Stimulated activated naive CD4-positive, alpha-beta T cell (primary cell): Measurements from ENCODE around the gene SNX19.
A peak's percentile ranks its signal among the peaks of the same experiment; 100 is the strongest.
"Not testable (repeated sequence)": the region's sequence is repeated elsewhere in the genome, so short reads cannot be mapped to it uniquely, and the experiment has no call there.

Experiments used
- DNase-seq, 6 experiments: peaks; one replicate each; lab custom pipeline; 2025; lab: John Stamatoyannopoulos, UW

SNX19 gene

DNA sequence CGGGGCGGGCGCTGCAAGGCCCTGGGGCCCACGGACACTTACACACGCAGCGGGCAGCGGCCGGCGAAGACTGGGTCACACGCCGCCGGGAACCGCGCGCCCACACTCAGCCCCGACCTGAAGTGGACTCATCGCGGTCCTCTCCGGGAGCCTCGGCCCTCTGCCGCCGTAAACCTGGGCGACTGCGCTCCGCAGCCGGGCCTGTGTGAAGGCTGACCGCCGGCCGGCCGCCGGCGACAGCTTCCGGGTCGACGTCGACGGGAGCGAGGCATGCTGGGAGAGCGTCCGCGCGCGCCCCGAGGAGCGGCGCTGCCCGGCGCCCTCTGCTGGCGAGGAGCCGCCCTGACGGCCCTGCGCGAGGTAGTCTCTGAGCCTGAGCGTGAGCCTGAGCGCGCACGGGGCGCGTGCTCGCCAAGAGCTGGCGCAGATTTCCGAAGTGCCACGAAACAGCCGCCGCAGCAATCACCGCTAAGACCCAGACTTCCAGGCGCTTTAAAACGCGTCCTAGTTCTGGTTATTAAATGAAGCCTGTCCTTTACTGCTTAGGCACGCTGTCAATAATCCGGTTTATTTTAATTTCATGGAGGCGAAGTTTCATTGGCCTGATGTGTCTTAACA lies at the start of gene SNX19:
Gene SNX19 (minus strand): TSS at position 242 of the 618 bp plus-strand sequence. CDS start 540 bp downstream, outside the sequence.
- DNase-seq: peak; percentile 74 to 89 (median 80)

DNA sequence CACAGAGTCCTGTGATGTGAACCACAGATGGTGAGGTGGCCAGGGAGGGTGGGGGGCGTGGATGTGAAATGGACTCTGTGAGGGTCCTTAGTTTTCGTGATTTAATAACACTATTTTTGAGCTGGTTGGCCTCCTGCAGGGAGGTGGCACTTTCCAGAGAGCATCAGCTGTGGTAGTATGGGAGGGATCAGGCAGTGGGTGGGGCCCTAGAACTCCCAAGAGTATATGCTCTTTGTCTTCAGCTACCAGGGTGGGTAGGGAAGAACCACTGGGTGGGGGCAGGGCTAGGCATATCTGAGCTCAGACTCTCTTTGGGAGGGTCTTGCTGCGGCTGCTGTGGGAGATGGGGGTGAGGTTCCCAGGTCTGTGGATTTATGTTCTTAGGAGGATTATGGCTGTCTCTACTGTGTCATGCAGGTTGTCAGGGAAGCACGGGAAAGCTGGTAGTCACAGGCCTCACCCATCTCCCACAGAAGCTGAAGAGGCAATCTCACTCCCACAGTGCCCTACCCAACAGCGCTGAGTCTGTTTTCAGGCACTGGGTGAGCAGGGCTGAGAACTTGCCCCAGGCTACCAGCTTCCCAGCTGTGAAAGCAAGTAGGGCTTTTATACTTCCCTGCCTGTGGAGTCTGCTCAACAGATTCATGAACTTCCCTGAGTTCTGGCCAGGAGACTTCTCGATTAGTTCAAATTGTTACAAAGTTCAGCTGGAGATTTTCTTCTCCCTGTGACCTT lies 47.9 kb upstream of the SNX19 start:
- no peak for DNase-seq

- no peak for DNase-seq
These were observed 31.6 kb upstream of the SNX19 start for GRCh38 chr11:130947889-130948288.

- no peak for DNase-seq
These were observed 31.2 kb upstream of the SNX19 start for GRCh38 chr11:130947481-130947880.

- no peak for DNase-seq
These were observed 30.8 kb upstream of the SNX19 start for GRCh38 chr11:130947058-130947457.

- no peak for DNase-seq
These were observed 29.6 kb upstream of the SNX19 start for GRCh38 chr11:130945896-130946295.

DNA sequence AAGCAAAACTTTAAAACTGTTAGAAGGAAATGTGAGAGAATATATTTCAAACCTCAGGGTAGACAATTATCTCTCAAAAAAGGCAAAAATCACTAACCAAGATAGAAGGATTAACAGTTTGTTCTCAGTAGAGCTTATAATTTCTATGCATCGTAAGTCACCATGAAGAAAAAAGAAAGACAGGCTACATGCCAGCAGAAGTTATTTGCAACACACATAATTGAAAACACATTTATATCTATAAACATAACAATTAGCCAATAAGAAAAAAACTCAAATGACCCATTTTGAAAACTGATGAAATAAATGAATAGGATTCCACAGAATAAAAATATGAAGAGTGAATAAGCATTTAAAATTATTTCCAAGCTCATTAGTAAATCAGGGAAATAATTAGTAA lies 24.4 kb upstream of the SNX19 start:
- DNase-seq: no peak

DNA sequence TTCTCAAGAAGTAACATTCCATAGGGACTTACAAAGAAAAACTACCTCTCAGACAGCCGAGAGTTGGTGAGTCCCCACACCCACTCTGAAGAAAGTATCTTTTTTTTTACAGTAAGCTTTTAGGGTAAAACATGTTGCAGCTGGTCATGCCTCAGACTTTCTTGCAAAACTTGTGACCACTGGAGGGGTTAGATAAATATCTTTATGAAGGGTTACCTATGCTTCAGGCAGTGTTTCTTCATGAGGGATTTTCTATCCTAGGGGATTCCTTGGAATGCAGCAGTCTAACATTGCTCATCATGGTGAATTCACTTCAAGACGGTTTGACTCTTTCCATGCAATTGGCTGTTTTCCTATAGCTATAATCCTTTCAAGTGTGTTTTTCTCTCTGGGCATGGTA lies 20.8 kb upstream of the SNX19 start:
- no peak for DNase-seq

- no peak for DNase-seq
These were observed 15.9 kb upstream of the SNX19 start for GRCh38 chr11:130932086-130932712.

- no peak for DNase-seq
These were observed 8.5 kb upstream of the SNX19 start for GRCh38 chr11:130924750-130925149.

DNA sequence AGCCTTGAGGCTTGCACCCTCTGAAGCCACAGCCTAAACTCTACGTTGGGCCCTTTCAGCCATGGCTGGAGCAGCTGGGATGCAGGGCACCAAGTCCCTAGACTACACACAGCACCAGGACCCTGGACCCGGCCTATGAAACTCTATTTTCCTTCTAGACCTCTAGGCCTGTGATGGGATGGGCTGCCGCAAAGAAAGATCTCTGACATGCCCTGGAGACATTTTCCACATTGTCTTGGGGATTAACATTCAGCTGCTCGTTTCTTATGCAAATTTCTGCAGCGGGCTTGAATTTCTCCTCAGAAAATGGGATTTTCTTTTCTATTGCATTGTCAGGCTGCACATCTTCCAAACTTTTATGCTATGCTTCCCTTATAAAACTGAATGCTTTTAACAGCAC lies 4.3 kb upstream of the SNX19 start:
- DNase-seq: not testable (repeated sequence)

DNA sequence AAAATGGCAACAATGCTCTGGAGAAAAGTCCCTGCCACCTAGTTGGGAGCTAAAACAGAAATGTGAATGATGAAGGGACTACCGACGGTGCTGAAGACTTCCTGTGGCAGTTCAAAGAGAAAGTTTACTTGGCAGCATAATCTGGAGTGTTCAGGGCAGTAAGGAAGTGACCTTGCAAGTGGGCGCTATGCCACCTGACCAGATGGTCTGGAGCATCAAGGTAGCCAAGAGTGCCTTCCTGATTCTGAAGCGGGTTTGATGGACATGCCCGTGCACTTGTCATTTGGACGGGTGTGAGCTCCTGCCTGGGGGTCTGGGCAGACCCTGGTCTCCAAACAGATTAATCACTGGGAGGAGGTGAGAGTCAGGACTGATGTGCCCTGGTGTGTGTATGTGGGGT lies 1.8 kb upstream of the SNX19 start:
- no peak for DNase-seq

DNA sequence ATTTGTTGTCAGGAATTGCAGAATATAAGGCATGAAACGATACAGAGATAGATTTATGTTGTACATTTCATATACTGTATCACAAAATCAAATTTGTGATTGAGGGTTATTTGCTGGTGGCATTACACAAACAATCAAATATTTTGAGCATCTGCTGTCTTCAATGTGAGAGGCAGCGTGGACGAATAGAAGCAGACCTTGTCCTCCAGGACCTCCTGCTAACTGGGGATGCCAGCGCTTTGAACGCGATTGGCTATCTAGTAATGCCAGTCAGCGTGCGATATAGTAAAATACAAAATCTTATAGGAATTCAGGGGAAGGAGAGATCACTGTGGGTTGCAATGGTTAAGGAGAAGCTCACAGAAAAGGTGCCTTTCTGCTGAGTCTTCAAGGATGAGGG lies 631 bp upstream of the SNX19 start:
- DNase-seq: peak in 1 of 6 experiments; percentile 12

- DNase-seq: no peak
These were observed 559 bp downstream of the SNX19 start for GRCh38 chr11:130915603-130916237.

GRCh38 chr11:130913268-130913667 lies 3.0 kb downstream of the SNX19 start:
- no peak for DNase-seq

GRCh38 chr11:130912552-130912951 lies 3.7 kb downstream of the SNX19 start:
- no peak for DNase-seq

GRCh38 chr11:130911306-130911705 lies 5.0 kb downstream of the SNX19 start:
- no peak for DNase-seq

GRCh38 chr11:130909650-130910049 lies 6.6 kb downstream of the SNX19 start:
- no peak for DNase-seq

DNA sequence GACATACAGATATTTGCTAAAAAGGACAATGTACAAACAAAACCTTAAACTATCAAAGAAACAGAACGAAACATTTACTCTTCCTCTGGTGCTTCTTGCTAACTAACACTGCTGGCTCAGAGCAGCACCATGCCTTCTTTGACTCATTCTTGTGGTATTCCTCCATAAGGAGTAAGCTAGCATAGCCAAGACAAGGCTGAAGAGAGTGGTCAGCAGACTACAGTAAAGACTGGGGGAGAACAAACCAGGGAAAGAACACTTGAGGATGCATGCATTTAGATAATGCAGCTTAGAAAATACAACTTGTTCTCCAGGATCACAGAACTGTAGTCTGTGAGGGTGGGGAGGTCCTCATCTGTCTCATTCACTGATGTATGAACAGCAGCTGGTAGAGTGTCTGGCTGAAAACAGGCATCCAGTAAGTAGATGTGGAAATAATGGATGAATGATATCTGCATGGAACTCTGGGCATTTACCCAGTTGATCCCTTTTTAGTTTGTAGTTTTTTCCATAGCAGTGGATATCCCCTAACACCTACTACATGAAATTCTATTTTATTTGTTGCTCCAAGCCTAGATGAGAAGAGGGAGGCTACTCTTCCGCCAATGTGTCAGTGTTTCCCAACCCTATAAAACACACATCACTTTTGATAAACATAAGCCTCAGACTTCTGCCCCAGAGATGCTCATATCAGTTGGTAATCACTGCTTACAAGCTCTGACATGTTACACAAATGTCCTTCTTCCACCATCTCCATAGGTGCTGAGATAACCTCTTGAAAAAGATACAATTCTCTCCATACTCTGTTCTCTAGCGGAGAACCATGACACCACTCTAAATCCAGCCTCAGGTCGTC lies 7.3 kb downstream of the SNX19 start:
- no peak for DNase-seq

GRCh38 chr11:130908061-130908460 lies 8.2 kb downstream of the SNX19 start:
- no peak for DNase-seq

DNA sequence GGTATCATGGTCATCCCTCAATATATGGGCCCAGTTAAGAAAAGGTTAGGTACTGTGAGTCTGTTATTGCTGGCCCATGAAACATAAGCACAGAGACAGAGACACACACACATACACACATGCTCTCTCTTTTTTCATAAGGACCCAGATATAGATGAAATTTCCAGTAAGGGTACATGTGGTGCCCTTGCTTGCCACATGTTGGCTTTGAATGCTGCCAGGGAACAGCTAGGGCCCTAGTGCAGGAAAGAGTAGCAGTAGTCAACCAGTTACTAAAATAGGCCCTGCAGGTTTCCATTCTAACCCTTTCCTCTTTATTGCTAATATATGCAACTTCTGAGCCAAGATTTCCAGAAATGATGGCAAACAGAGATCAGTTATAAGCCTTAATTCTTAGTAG lies 9.1 kb downstream of the SNX19 start:
- no peak for DNase-seq

- no peak for DNase-seq
These were observed 9.7 kb downstream of the SNX19 start for GRCh38 chr11:130906616-130907015.
